Thyroid gland (tissue), 4 donors: ENCODE results near the gene IQGAP2. TPM values are rescaled to one million over a fixed set of nuclear protein-coding genes. Genes with fewer than 3 reads are reported as not detected.
"Not testable (repeated sequence)": the region's sequence is repeated elsewhere in the genome, so short reads cannot be mapped to it uniquely, and the experiment has no call there.

Source experiments
- DNase-seq, 2 donors: peaks; one replicate each; pipeline ENCODE4 v3.0.0-alpha.2; 2019
- H3K27ac ChIP-seq, 3 donors: fragments of 200-600 bp; sonication (generic); 1 replicate in 2 of 3; 2 replicates in 1 of 3; pipeline ENCODE4 v1.5.1; 2016 to 2019; ENCODE audit warnings: mild to moderate bottlenecking in 1 of 3, moderate library complexity in 1 of 3
- H3K27me3 ChIP-seq: fragments of 200-600 bp; sonication (generic); one replicate; pipeline ENCODE4 v1.5.1; 2019
- H3K36me3 ChIP-seq, 2 donors: fragments of 200-600 bp; sonication (generic); one replicate each; pipeline ENCODE4 v1.5.1; 2016 to 2019
- H3K4me1 ChIP-seq, 2 donors: fragments of 200-600 bp; sonication (generic); one replicate each; pipeline ENCODE4 v1.5.1; 2017 to 2019
- H3K4me3 ChIP-seq, 3 donors: fragments of 200-600 bp; sonication (generic); replicated peaks in 1 of 3; 1 replicate in 2 of 3; 2 replicates in 1 of 3; pipeline ENCODE4 v1.5.1; 2016; ENCODE audit warnings: mild to moderate bottlenecking in 1 of 3
- H3K9me3 ChIP-seq: fragments of 200-600 bp; sonication (generic); one replicate; pipeline ENCODE4 v1.5.1; 2017
- CTCF ChIP-seq, 6 experiments: fragments of 200-600 bp in 3 of 6; fragments of 450-650 bp in 3 of 6; sonication (generic) in 3 of 6; IDR thresholded peaks; one replicate each; pipeline ENCODE4 v1.5.1; 2016 to 2019; ENCODE audit warnings: antibody characterized with exemption in 6 of 6, mild to moderate bottlenecking in 2 of 6, inconsistent platforms in 1 of 6, moderate library complexity in 1 of 6
- POLR2A ChIP-seq, 2 donors: fragments of 450-650 bp; IDR thresholded peaks; one replicate each; pipeline ENCODE4 v1.6.1; 2017; ENCODE audit warnings: antibody characterized with exemption in 2 of 2, mild to moderate bottlenecking in 2 of 2, moderate library complexity in 1 of 2
- WGBS, 2 donors: methylation state at CpG; one replicate each; pipeline ENCODE4 v1.1.5; 2017; 5-methylcytosine and 5-hydroxymethylcytosine counted together
- intact Hi-C: fragments of 100-400 bp; cut with DNase I; formaldehyde crosslinking; loops from one replicate; pipeline ENCODE4 v1.15.1; 2023
- total RNA-seq, 4 donors: library from RNA; depleted of rRNA; stranded (reverse); fragments of >200 nt; gene quantifications; one replicate each; pipeline ENCODE4 v1.2.3, GENCODE V29; 2016

The IQGAP2 gene
- total RNA-seq, 4 donors from 2014 or later, result 55.1 to 85.5 (median 64.0) TPM

- Histone ChIP-seq H3K9me3 (no peaks in the 10 kb centered on the region), H3K4me1 (peaks cover 12 to 17% of the 10 kb centered on the region in 2 donors), H3K27me3 (no peaks in the 10 kb centered on the region), H3K36me3 (no peaks in the 10 kb centered on the region), H3K27ac (no peak overlapping the region), H3K4me3 (no peak overlapping the region)
- DNase-seq, result no peak
- TF ChIP-seq CTCF (IDR thresholded peaks at IDR 0.05), result no peak
- TF ChIP-seq POLR2A (IDR thresholded peaks at IDR 0.05), result no peak
- 70 to 72% methylated on average over 2 of the region's 2 CpGs for WGBS, 2 donors
- intact Hi-C loops, result no loop called here
Observed at GRCh38 chr5:76514713-76515112, 111.6 kb downstream of the IQGAP2 start.

DNA sequence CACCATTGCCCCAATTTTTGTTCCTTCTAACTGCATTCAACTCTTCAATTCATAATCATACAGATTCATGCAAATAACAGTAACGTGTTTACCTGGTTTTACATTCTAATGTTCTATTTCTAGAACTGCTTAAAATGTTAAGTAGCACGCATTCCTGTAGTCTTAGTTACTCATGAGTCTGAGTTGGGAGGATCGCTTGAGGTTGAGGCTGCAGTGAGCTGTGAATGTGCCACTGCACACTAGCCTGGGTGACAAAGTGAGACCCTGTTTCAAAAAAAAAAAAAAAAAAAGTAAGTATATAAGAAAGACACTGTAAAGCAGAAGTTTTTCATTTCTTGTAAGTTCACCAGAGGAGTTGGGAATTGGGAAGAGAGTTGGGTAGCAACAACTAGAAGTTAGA is 114.2 kb downstream of the IQGAP2 start:
- H3K9me3 ChIP-seq, result no peaks in the 10 kb centered on the region
- peaks cover 9 to 20% of the 10 kb centered on the region in 2 donors for H3K4me1 ChIP-seq
- no peaks in the 10 kb centered on the region for H3K36me3 ChIP-seq
- TF ChIP-seq CTCF (IDR thresholded peaks at IDR 0.05) (no peak), POLR2A (IDR thresholded peaks at IDR 0.05) (no peak)
- intact Hi-C loops, result no loop called here
- no peak for DNase-seq
- H3K4me3 ChIP-seq, result no peak overlapping the region
- H3K27ac ChIP-seq, result no peak overlapping the region
- 98% methylated on average over 3 of the region's 3 CpGs for WGBS, 2 donors
- H3K27me3 ChIP-seq, result no peaks in the 10 kb centered on the region

DNA sequence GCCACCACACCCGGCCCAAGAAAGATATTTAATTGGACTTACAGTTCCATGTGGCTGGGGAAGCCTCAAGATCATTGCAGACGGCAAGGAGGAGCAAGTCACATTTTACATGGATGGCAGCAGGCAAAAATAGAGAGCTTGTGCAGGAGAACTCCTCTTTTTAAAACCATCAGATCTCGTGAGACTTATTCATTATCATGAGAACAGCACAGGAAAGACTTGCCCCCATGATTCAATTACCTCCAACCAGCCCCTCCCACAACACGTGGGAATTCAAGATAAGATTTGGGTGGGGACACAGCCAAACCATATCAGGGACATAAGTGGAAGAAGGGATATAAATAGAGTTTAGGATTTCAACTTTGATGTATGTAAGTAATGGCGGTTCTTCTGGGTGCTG is 115.2 kb downstream of the IQGAP2 start:
- H3K9me3 ChIP-seq, H3K27me3 ChIP-seq, intact Hi-C loops, DNase-seq, H3K36me3 ChIP-seq, H3K4me3 ChIP-seq, H3K27ac ChIP-seq: not testable (repeated sequence)
- H3K4me1 ChIP-seq, result peaks cover 6 to 16% of the 10 kb centered on the region in 2 donors
- WGBS, 2 donors, result 79 to 93% methylated on average over 5 of the region's 5 CpGs

DNA sequence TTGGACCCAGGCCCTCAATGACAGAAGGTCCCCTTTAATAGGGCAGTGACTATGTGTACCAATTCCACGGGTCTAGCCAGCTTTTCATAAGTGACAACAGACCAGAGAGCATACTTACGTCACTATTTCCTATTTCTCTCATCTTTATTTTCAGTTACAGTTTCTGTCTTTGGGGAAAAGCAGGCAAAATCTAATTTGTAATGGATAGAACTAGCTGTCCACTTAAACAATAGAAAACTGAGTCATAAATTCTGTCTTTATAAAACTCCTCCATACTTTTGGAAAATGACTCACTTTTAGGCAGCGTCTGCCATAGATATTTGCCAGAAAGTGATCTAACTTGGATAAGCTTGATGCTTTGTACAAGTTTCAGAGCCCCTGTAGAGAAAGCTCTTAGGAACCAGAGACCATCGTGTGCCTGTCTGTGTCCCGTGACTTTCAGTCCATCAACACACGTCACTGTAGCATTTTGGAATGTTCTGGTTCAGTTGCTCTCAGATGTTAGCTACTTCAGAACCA is 118.2 kb downstream of the IQGAP2 start:
- Histone ChIP-seq H3K9me3 (no peaks in the 10 kb centered on the region), H3K27me3 (no peaks in the 10 kb centered on the region), H3K36me3 (no peaks in the 10 kb centered on the region), H3K4me1 (peaks cover 6 to 11% of the 10 kb centered on the region in 2 donors), H3K4me3 (no peak overlapping the region), H3K27ac (peak overlapping the region in 2 of 3 donors; percentile 21 to 39)
- intact Hi-C loops, result no loop called here
- WGBS, 2 donors, result 35 to 48% methylated on average over 6 of the region's 6 CpGs
- TF ChIP-seq CTCF (IDR thresholded peaks at IDR 0.05) (no peak), POLR2A (IDR thresholded peaks at IDR 0.05) (no peak)
- DNase-seq, result peak; percentile 21 to 27

DNA sequence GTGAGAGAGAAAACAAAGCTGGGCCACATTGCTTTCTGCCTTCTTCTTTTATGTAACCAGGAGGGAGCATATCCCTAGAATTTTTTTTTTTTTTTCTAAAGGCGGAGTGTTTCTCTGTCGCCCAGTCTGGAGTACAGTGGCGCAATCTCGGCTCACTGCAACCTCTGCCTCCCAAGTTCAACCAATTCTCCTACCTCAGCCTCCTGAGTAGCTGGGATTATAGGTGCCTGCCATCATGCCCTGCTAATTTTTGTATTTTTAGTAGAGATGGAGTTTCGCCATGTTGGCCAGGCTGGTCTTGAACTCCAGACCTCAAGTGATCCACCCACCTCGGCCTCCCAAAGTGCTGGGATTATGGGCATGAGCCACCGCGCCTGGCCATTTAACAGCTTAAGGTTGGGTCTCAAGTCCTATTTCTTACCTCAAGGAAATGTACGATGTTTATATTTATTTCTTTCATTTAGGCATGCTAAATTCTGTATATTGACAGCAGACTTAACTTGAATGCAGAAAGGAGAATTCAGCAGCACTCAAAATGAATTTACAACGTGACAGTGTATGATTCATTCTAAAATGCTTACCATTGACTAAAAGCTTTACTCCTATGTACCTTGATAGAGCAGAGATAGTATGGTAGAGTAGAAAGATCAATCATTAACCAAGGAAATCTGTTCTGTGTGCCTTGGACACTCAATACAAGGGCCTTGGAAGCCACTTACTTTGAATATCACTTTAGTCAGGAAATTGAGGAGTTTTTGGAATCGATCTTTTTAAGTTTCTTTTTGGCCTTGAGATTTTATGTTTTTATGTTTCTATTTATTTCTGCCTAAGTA is 119.2 kb downstream of the IQGAP2 start:
- intact Hi-C loops, result no loop called here

More for the DNA sequence above, 119.2 kb downstream of the IQGAP2 start:
- H3K9me3 ChIP-seq, result no peaks in the 10 kb centered on the region
- no peak for TF ChIP-seq POLR2A (IDR thresholded peaks at IDR 0.05)
- no peak for TF ChIP-seq CTCF (IDR thresholded peaks at IDR 0.05)
- H3K27me3 ChIP-seq, result no peaks in the 10 kb centered on the region
- 96% methylated on average over 11 of the region's 11 CpGs for WGBS, 2 donors
- DNase-seq, result no peak
- H3K4me3 ChIP-seq, result no peak overlapping the region
- peaks cover 6 to 11% of the 10 kb centered on the region in 2 donors for H3K4me1 ChIP-seq
- H3K36me3 ChIP-seq, result no peaks in the 10 kb centered on the region
- peak overlapping the region in 1 of 3 donors; percentile 39 for H3K27ac ChIP-seq
